HK-2 (cell line): ENCODE measurements around the gene LAMA3.

Source experiments
- DNase-seq: peaks from one replicate; pipeline ENCODE4 v3.0.0-alpha.2; 2018; ENCODE audit not compliant: unreplicated experiment

LAMA3 gene

GRCh38 chr18:23938043-23938756 is 248.9 kb downstream of the LAMA3 start:
- DNase-seq: no peak

DNA sequence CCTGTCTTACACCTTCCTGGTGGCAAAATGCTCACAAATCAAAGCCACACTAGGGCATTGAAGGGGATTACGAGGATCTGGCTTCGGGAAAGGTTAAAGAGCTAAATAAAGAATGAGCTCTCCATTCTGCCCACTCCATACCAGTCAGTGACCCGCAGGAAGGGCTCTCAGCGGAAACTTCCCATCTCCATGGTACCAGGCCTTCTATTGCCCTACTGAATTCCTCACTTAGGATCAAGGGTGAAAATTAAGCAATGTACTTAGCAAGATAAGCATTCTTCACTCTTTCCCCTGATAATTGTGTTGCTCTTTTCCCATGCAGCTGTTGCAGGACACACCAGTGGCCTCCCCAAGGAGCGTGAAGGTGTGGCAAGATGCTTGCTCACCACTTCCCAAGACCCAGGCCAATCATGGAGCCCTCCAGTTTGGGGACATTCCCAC is 249.7 kb downstream of the LAMA3 start:
- no peak for DNase-seq

DNA sequence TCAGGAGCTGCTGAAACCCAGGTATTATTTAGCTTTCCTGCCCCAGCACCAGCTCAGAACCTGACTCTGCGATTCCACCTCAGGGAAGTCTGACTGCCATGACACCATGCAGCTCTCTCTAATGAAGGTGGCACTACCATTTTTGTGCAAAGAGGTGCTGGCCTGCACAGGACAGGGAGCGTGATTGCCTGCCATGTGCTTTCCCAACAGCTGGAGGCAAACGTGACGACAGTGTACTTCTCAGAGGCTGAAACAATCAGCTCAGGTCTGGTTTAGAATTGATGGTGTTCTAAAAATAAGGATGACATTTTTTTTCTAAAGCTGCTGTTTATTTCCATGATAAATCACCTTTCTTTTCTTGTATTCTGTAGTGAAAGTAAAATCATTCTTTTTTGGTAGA is 250.1 kb downstream of the LAMA3 start:
- DNase-seq: no peak

- no peak for DNase-seq
Measured at GRCh38 chr18:23939896-23940295, 250.6 kb downstream of the LAMA3 start.

- DNase-seq: no peak
Measured at GRCh38 chr18:23941791-23942190, 252.5 kb downstream of the LAMA3 start.

- DNase-seq: no peak
Measured at GRCh38 chr18:23943104-23943503, 253.9 kb downstream of the LAMA3 start.

DNA sequence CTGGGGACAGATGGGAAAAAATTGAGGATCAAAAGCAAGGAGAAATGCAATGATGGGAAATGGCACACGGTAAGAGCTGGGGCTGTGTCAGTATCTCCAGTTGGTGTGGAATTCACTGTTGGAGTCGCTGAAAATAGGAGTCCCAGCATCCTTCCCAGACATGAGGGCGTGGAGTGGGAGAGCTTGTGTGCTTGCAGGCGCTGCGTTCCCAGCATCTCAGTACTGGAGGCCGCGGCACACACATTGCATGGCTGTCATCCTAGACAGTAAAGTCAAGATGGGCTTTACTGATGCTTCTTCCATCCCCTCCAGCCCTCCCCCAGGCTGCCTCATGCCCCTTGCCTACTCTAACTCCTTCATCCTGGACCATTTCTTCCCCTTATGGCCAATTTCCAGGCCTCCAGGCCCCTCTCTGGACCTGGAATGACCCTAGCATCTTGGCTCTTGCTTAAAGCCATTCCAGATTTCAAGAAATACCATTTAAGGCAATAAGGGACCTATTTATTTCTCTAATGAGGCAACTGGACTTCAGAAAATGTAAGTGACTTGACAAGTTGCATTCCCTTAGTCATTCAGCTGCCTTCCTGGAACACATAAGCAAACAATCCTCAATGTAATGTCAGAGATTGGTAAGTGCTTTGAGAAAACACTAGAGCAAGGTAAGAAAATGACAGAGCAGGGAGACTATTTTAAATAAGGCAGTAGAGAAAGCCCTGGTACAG is 254.8 kb downstream of the LAMA3 start:
- no peak for DNase-seq

GRCh38 chr18:23945416-23946079 is 256.3 kb downstream of the LAMA3 start:
- DNase-seq: no peak

GRCh38 chr18:23949863-23950262 is 260.6 kb downstream of the LAMA3 start:
- no peak for DNase-seq

GRCh38 chr18:23950644-23951043 is 261.4 kb downstream of the LAMA3 start:
- no peak for DNase-seq

DNA sequence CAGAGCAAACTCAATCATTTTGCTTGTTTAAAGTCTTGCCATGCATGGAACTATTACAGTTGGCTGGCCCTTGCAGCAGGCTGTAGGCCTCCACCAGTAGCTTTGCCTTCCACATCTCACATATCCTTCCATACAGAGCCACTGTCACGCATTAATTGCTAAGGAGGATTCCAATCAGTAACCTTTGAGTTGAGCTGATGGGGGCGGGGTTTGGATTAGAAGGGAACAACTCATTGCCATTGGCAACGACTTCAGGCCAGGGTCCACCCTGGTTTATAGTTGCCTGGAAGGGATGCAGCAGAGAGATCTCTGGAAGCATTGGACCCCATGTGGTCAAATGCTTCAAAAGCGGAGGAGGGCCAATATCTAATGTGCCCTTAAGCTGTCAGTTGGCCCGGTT is 262.0 kb downstream of the LAMA3 start:
- DNase-seq: no peak

DNA sequence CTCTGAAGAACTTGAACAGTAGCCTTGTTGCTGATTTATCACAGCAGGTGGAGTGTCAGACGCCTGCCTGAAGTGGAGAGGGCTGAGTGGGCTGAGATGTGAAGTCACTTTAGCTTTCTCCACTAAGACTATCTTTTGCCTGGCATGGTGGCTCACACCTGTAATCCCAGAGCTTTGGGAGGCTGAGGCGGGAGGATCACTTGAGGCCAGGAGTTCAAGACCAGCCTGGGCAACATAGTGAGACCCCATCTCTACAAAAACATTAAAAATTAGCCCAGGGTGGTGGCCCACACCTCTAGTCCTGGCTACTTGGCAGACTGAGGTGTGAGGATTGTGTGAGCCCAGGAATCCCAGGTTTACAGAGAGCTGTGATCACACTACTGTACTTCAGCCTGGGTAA is 264.7 kb downstream of the LAMA3 start:
- DNase-seq: no peak

DNA sequence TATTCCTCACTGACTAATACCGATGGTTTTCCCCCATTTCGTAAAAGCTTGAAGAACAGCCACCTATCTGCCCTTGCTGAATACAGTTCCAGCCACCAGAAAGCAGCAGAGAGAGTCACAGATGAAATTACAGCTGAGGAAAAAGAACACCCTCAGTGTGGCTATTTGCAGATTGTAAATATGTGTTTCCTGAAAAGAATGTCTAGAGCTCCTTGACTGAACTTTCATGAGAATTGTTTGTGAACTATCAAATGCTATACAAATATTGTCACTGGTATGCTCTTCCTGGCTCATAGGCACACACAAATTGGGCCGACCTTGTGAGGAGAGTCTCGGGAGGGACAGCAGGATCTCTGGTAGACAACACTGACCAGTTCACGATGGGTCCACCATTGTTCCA is 267.2 kb downstream of the LAMA3 start:
- no peak for DNase-seq

DNA sequence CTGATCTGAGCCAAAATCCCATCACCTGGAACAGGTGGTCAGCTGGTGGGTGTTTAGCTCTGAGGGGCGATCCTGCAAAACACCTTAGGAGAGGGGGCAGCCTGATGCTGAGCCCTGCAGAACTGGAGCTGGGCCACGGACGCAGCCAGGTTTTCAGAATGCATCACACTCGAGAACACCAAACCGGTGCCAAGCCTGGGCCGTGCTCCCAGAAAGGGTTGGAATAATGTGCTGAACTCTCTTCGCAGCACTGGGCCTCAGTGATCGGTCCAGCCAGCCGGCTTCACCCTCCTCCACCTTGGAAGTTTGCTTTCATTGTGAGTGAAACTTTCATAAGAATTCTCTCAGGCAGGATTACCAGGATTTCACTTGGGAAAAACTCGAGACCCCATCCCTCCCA is 268.8 kb downstream of the LAMA3 start:
- DNase-seq: no peak

GRCh38 chr18:23963443-23964165 is 274.4 kb downstream of the LAMA3 start:
- DNase-seq: no peak

GRCh38 chr18:23964282-23965238 is 275.3 kb downstream of the LAMA3 start:
- no peak for DNase-seq

DNA sequence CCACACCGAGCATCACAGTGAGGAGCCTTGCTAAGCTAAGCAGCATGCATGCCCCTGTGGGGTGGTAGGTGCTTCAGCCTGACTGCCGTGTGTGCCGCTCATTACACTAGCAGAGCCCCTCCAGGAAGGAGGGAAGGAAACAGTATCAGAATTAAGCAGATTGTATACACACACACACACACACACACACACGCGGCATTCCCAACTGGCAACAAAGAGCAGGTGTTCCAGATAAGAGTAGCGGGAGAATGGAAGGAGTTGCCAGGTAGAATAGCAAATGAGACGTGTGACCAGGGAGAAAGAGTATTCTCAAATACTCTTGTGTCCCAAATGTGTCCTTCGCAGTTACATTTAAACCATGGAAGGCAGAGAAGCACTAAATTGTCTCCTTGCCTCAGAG is 277.7 kb downstream of the LAMA3 start:
- DNase-seq: no peak

GRCh38 chr18:23967321-23968089 is 278.3 kb downstream of the LAMA3 start:
- DNase-seq: no peak

DNA sequence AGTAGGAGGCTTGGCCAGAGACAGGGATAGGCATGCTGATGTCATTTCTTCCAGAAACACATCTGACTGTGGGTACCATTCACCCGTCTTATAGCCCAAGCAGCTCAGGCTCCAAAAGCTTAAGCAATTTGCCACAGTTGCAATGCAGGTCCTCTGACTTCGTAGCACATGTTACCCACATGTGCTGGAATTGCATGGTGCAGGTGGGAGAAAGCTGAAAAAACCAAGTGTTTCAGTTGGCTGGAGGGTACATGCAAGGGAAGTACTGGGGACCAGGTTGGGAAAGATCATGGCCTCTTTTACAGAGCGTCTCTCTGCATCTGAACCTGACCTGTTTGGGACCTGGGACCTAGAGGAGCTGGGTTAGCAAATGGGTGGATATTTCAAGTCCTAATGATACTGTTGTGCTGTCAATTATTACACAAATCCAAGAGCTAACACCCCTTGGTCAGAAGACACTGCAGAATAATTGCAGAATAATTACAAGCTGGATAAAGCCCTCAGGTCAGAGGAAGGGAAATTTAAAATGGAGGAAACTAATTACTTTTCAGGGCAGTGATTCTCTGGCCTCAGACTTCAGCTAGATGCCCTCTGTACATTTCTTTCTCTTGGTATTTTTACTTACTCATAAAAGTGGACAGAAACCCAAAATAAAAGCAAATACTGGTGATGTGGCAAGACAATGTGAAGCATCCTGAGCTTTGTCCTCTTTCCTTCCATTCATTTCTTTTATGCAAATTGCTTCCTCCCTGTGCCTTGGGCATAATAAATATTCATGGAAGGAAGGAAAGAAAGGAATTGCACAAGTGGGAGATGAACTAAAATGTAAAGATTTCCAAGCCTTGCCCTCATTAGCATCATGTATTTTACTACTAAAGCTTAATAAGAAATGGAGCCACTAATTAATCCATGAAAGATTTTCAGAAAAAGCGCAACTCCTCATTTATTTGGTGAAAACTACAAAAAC is 279.7 kb downstream of the LAMA3 start:
- no peak for DNase-seq
